ENCODE measurements around the gene SMARCC2.
"Not testable (repeated sequence)": the region's sequence is repeated elsewhere in the genome, so short reads cannot be mapped to it uniquely, and the experiment has no call there.

Gene SMARCC2

GRCh38 chr12:56118688-56119357 is 70.5 kb downstream of the SMARCC2 start:
- DNase-seq, result no peak

GRCh38 chr12:56117778-56118687 is 71.2 kb downstream of the SMARCC2 start, which contains the start of gene ZC3H10:
TSS of gene ZC3H10 (plus strand) at chr12:56118266. CDS start at chr12:56120563, 2,297 bp downstream.
- DNase-seq, result peak; percentile 95

- DNase-seq, result not testable (repeated sequence)
These were observed 72.1 kb downstream of the SMARCC2 start for GRCh38 chr12:56117082-56117706.

- peak; percentile 78 for DNase-seq
These were observed 72.8 kb downstream of the SMARCC2 start, which contains the start of gene RPL41 for GRCh38 chr12:56116267-56117081. TSS of gene RPL41 (plus strand) at chr12:56116633.

GRCh38 chr12:56115329-56115728 is 74.0 kb downstream of the SMARCC2 start:
- no peak for DNase-seq

GRCh38 chr12:56114084-56114483 is 75.2 kb downstream of the SMARCC2 start:
- no peak for DNase-seq
